Neural progenitor cell (in vitro differentiated cells): ENCODE data around the gene H1-8. TPM values are rescaled to one million over a fixed set of nuclear protein-coding genes. Genes with fewer than 3 reads are reported as not detected.

Source experiments
- DNase-seq: peaks from one replicate; pipeline ENCODE4 v3.0.0-alpha.2; 2016; ENCODE audit warnings: low spot score
- H2AFZ ChIP-seq: fragments of 200-600 bp; sonication (generic); replicated peaks from 2 replicates; pipeline ENCODE4 v1.6.1; 2016; ENCODE audit warnings: antibody characterized with exemption
- H3F3A ChIP-seq: fragments of 200-600 bp; sonication (generic); 2 replicates; pipeline ENCODE4 v1.6.1; 2016; ENCODE audit warnings: antibody characterized with exemption, low read depth
- H3K27ac ChIP-seq: fragments of 200-600 bp; sonication (generic); 2 replicates; pipeline ENCODE4 v1.5.1; 2016; ENCODE audit warnings: mild to moderate bottlenecking
- H3K27me3 ChIP-seq: fragments of 200-600 bp; sonication (generic); 2 replicates; pipeline ENCODE4 v1.6.1; 2016; ENCODE audit warnings: mild to moderate bottlenecking, moderate library complexity
- H3K36me3 ChIP-seq: fragments of 200-600 bp; sonication (generic); 2 replicates; pipeline ENCODE4 v1.5.1; 2016
- H3K4me1 ChIP-seq: fragments of 200-600 bp; sonication (generic); 2 replicates; pipeline ENCODE4 v1.6.1; 2016; ENCODE audit warnings: mixed run types
- H3K4me2 ChIP-seq: fragments of 200-600 bp; sonication (generic); 2 replicates; pipeline ENCODE4 v1.6.1; 2016
- H3K4me3 ChIP-seq: fragments of 200-600 bp; sonication (generic); 2 replicates; pipeline ENCODE4 v1.5.1; 2016
- H3K79me2 ChIP-seq: fragments of 200-600 bp; sonication (generic); 2 replicates; pipeline ENCODE4 v1.6.1; 2016; ENCODE audit warnings: low read depth
- H3K9ac ChIP-seq: fragments of 200-600 bp; sonication (generic); 2 replicates; pipeline ENCODE4 v1.6.1; 2016
- H3K9me3 ChIP-seq: fragments of 200-600 bp; sonication (generic); 2 replicates; pipeline ENCODE4 v1.5.1; 2016; ENCODE audit warnings: low read depth
- H4K20me1 ChIP-seq: fragments of 200-600 bp; sonication (generic); 2 replicates; pipeline ENCODE4 v1.6.1; 2016; ENCODE audit warnings: low read depth
- H3K27ac Mint-ChIP-seq: 3 replicates; pipeline ENCODE4 v1.8.0; 2021; ENCODE audit warnings: mixed read lengths
- H3K27me3 Mint-ChIP-seq: 2 replicates; pipeline ENCODE4 v1.8.0; 2022; ENCODE audit warnings: low read depth, mild to moderate bottlenecking, inconsistent platforms, moderate library complexity, mixed read lengths; ENCODE audit not compliant: insufficient read depth
- H3K36me3 Mint-ChIP-seq: 3 replicates; pipeline ENCODE4 v1.8.0; 2021; ENCODE audit warnings: mixed read lengths
- H3K4me1 Mint-ChIP-seq: 3 replicates; pipeline ENCODE4 v1.8.0; 2021; ENCODE audit warnings: mixed read lengths
- H3K4me3 Mint-ChIP-seq: 3 replicates; pipeline ENCODE4 v1.8.0; 2021; ENCODE audit warnings: mild to moderate bottlenecking, moderate library complexity, mixed read lengths
- H3K9me3 Mint-ChIP-seq: 3 replicates; pipeline ENCODE4 v1.8.0; 2020; ENCODE audit warnings: mixed read lengths
- EZH2 ChIP-seq: fragments of 200-600 bp; sonication (generic); IDR thresholded peaks from 2 replicates; pipeline ENCODE4 v1.6.1; 2017; ENCODE audit warnings: antibody characterized with exemption, mild to moderate bottlenecking, moderate library complexity
- EZH2phosphoT487 ChIP-seq: fragments of 200-600 bp; sonication (generic); IDR thresholded peaks from 2 replicates; pipeline ENCODE4 v1.6.1; 2017; ENCODE audit warnings: antibody characterized with exemption
- total RNA-seq: library from RNA; depleted of rRNA; stranded (reverse); fragments of >200 nt; gene quantifications from 2 replicates; pipeline ENCODE4 v1.2.3, GENCODE V29; 2015; ENCODE audit warnings: low replicate concordance
- TF ChIP-seq, protein P1 (sequence below): fragments of 200-600 bp; sonication (generic); IDR thresholded peaks from 2 replicates; pipeline ENCODE4 v1.5.1; 2017; ENCODE audit warnings: antibody characterized with exemption, mild to moderate bottlenecking

H1-8 gene
- total RNA-seq, 1 donor from 2014 or later = not detected

DNA sequence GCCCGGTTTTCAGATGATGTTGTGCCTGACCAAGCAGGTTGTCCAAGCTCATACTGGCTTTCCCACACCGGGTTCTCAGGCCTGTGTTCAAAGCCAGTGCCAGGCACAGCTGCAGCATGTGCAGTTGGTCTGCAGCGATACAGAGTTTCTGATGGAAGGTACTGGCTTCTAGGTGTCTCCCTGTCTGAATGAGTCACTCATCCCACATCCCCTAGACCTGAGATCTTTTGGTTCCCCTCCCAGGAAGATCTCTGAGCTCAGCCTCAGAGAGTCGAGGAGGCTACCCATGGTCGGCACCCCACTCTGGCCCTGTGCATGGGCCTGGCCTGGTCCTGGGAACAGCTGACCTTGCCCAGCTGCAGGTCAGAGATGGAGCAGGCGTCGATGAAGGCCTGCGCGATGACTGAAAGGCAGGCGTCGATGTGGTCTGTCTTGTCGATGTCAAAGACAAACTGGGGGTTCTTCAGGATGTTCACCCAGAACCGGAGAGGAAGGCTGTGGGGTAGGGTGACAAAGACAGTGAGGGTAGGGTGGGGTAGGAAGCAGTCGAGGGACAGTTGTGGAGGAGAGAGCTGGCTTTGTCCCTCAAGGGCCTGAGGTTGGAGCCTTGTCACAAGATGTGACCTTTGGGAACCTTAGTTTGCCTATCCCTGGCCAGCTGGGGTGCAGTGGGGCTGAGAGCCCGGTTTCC is 15.3 kb downstream of the H1-8 start:
- no peak overlapping the region for H3K4me3 Mint-ChIP-seq
- H3K27ac Mint-ChIP-seq = peak overlapping the region; percentile 70
- TF ChIP-seq, protein P1, sequence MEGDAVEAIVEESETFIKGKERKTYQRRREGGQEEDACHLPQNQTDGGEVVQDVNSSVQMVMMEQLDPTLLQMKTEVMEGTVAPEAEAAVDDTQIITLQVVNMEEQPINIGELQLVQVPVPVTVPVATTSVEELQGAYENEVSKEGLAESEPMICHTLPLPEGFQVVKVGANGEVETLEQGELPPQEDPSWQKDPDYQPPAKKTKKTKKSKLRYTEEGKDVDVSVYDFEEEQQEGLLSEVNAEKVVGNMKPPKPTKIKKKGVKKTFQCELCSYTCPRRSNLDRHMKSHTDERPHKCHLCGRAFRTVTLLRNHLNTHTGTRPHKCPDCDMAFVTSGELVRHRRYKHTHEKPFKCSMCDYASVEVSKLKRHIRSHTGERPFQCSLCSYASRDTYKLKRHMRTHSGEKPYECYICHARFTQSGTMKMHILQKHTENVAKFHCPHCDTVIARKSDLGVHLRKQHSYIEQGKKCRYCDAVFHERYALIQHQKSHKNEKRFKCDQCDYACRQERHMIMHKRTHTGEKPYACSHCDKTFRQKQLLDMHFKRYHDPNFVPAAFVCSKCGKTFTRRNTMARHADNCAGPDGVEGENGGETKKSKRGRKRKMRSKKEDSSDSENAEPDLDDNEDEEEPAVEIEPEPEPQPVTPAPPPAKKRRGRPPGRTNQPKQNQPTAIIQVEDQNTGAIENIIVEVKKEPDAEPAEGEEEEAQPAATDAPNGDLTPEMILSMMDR = no peak
- TF ChIP-seq EZH2 (no peak), EZH2phosphoT487 (no peak)
- H4K20me1 ChIP-seq = no peaks in the 10 kb centered on the region
- no peaks in the 10 kb centered on the region for H3K36me3 ChIP-seq
- H3K4me1 Mint-ChIP-seq = peaks cover 43% of the 10 kb centered on the region
- peaks cover 9% of the 10 kb centered on the region for H3F3A ChIP-seq
- H2AFZ ChIP-seq = no peak overlapping the region
- no peak for DNase-seq
- no peak overlapping the region for H3K27ac ChIP-seq
- peaks cover 45% of the 10 kb centered on the region for H3K4me1 ChIP-seq
- no peaks in the 10 kb centered on the region for H3K9me3 ChIP-seq
- H3K9ac ChIP-seq = no peak overlapping the region
- H3K4me2 ChIP-seq = no peak overlapping the region
- H3K27me3 Mint-ChIP-seq = no peaks in the 10 kb centered on the region
- H3K4me3 ChIP-seq = no peak overlapping the region
- H3K27me3 ChIP-seq = no peaks in the 10 kb centered on the region
- no peaks in the 10 kb centered on the region for H3K9me3 Mint-ChIP-seq
- no peaks in the 10 kb centered on the region for H3K79me2 ChIP-seq
- no peaks in the 10 kb centered on the region for H3K36me3 Mint-ChIP-seq

DNA sequence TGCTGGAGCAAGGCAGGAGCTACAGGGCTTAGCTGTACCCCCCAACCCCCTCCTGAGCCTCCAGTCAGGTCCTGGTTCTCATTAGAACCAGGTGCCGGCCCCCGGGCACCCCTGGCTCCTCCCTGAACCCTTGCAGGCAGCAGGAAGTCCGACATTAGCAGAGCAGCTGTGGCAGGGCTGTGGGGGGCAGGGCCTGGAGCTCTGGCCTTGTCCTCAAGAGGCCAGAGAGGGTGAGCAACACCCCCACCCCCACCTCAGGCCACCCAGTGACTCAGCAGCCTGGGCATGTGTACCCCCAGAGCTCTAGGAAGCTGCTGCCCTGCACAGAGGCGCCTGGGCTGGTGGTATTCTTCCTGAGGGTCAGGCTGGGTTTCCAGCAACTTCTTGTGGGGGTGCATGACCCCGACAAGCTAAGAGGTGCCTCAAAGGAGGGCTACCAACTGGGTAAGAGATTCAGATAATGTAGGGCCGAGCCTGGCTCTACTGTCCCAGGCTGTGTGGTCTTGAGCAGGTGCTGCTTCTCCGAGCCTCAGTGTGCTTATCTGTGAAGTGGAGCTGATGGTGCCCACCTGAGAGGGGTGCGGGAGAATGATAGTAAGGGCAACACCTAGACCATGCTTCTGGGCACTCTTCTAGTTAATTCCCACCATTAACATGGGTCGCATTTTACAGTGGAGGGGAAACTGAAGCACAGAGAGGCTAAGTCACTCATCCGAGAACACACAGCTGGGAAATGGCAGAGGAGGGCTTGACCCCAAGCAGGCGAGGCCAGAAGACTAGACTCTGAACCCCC is 16.0 kb downstream of the H1-8 start:
- TF ChIP-seq EZH2 (no peak), EZH2phosphoT487 (no peak)
- TF ChIP-seq, protein P1 = no peak
- Histone ChIP-seq H3K27me3 (no peaks in the 10 kb centered on the region), H4K20me1 (no peaks in the 10 kb centered on the region), H3K36me3 (no peaks in the 10 kb centered on the region), H3K9ac (no peak overlapping the region), H3K4me1 (peaks cover 40% of the 10 kb centered on the region), H3K27ac (no peak overlapping the region), H3F3A (peaks cover 9% of the 10 kb centered on the region), H3K4me2 (no peak overlapping the region), H3K4me3 (no peak overlapping the region), H2AFZ (no peak overlapping the region), H3K9me3 (no peaks in the 10 kb centered on the region), H3K79me2 (no peaks in the 10 kb centered on the region)
- H3K27ac Mint-ChIP-seq = no peak overlapping the region
- H3K9me3 Mint-ChIP-seq = no peaks in the 10 kb centered on the region
- H3K4me3 Mint-ChIP-seq = no peak overlapping the region
- no peak for DNase-seq
- peaks cover 37% of the 10 kb centered on the region for H3K4me1 Mint-ChIP-seq
- H3K27me3 Mint-ChIP-seq = no peaks in the 10 kb centered on the region
- no peaks in the 10 kb centered on the region for H3K36me3 Mint-ChIP-seq

DNA sequence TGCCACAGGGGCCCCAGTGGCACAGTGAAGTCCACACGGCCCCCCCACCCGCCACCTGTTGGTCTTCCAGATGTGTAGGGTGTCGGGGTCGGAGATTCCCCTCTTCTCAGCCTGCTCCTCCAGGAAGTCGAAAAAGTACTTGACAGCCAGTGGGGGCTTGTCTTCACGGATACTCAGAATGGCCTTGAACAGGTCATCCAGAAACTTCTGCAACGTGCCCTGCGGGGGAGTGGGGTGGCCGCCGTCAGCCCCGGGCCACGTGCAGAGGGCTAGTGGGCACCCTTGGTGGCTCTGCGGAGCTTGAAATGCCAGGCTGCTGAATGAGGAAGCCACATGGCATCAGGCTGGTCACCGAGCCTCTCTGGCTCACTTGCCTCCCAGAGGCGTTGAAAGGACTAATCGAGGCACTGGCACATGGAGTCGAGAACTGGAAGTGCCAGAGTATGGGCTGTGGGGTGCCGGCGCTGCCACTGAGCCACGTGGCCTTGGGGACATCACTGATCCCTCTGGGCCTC is 16.6 kb downstream of the H1-8 start:
- Histone ChIP-seq H3K36me3 (no peaks in the 10 kb centered on the region), H3K4me1 (peaks cover 34% of the 10 kb centered on the region)
- no peaks in the 10 kb centered on the region for H3K36me3 Mint-ChIP-seq

More for the DNA sequence above, 16.6 kb downstream of the H1-8 start:
- H3K4me3 ChIP-seq = no peak overlapping the region
- no peak overlapping the region for H3K27ac ChIP-seq
- no peak for DNase-seq
- Mint-ChIP-seq H3K27me3 (no peaks in the 10 kb centered on the region), H3K27ac (no peak overlapping the region), H3K9me3 (no peaks in the 10 kb centered on the region), H3K4me3 (no peak overlapping the region), H3K4me1 (peaks cover 30% of the 10 kb centered on the region)
- TF ChIP-seq EZH2 = no peak
- no peak for TF ChIP-seq EZH2phosphoT487
- TF ChIP-seq, protein P1 = no peak
- no peak overlapping the region for H3K9ac ChIP-seq
- H3F3A ChIP-seq = peaks cover 2% of the 10 kb centered on the region
- no peaks in the 10 kb centered on the region for H4K20me1 ChIP-seq
- H3K79me2 ChIP-seq = no peaks in the 10 kb centered on the region
- no peaks in the 10 kb centered on the region for H3K9me3 ChIP-seq
- no peak overlapping the region for H2AFZ ChIP-seq
- H3K4me2 ChIP-seq = no peak overlapping the region
- no peaks in the 10 kb centered on the region for H3K27me3 ChIP-seq
